ENCODE data around the gene UACA.

UACA gene

GRCh38 chr15:70714015-70714414 is 49.3 kb downstream of the UACA start:
- DNase-seq (ENCODE audit: low read depth, low spot score): no peak

DNA sequence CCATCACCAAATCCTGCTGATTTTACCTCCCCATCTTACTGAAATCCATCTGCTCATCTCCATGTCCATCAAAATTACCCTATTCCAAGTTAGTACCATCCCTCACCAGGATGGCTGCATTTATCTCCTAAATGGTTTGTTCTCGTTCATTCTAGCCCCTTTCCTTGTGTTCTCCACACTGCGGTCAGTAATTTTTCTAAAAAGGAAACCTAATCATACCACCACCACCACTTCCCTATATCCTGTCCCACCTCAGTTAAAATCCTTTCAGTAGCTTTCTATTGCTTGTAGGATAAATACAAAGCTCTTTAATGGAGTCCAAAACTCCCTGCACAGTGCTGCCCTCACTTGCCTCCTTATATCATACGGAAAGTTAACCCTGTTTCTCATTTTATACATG is 51.1 kb downstream of the UACA start:
- no peak for DNase-seq (ENCODE audit: low read depth, low spot score)

DNA sequence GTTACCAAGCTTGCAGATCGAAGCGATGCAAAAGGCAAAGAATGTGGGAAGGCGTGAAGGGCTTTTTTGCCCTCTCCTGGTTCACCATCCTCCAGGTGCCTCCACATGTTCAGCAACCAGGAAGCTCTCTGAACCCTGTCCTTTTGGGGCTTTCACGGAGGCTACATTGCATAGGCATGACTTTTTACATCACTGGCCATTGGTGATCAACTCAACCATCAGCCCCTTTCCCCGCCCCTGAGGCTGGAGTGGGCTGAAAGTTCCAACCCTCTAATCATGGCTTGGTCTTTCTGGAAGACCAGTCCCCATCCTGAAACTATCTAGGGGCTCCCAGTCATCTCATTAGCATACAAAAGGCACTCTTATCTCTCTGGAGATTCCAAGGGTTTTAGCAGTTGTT is 52.6 kb downstream of the UACA start:
- no peak for DNase-seq (ENCODE audit: low read depth, low spot score)

- DNase-seq (ENCODE audit: low read depth, low spot score): no peak
These were observed 54.5 kb downstream of the UACA start for GRCh38 chr15:70708839-70709238.

DNA sequence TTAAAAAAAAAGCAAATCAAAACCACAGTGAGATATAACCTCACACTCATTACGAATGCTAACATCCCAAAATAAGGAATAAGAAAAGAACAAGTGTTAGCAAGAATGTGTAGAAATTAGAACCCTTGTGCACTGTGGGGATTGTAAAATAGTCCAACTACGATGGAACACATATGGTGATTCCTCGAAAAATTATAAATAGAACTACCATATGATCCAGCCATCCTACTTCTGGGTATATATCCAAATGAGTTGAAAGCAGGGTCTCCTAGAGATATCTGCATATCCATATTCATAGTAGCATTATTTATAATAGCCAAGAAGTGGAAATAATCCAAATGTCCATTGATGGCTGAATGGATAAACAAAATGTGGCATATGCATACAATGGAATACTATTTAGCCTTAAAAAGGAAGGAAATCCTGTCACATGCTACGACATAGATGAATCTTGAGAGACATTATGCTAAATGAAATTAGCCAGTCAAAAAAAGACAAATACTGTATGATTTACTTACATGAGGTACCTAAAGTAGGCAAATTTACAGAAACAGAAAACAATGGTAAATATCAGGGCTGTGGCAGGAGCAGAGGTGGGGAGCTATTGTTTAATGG is 55.6 kb downstream of the UACA start:
- DNase-seq (ENCODE audit: low read depth, low spot score): no peak

GRCh38 chr15:70704731-70705130 is 58.6 kb downstream of the UACA start:
- DNase-seq (ENCODE audit: low read depth, low spot score): no peak

DNA sequence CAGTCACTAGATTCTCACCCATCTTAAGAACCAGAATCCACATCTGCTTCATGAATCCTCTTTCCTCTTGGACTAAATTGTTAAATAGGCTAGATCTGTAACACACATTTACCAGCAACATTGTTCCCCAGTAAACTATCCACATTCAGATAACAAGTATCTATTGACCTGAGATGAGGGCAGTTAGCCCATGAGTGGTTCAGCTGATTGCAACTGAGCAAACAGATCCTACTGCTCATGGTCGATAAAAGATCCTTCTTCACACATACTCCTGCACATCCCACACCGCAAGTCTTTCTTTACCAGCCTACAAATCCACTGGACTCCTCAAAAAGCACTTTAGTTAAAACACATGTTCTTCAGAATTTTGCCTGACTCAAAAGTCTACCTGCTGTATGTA is 59.2 kb downstream of the UACA start:
- DNase-seq (ENCODE audit: low read depth, low spot score): no peak

- no peak for DNase-seq (ENCODE audit: low read depth, low spot score)
These were observed 60.1 kb downstream of the UACA start for GRCh38 chr15:70703096-70703878.

GRCh38 chr15:70702584-70702983 is 60.8 kb downstream of the UACA start:
- DNase-seq (ENCODE audit: low read depth, low spot score): no peak

- DNase-seq (ENCODE audit: low read depth, low spot score): peak; percentile 54
These were observed 61.3 kb downstream of the UACA start for GRCh38 chr15:70701891-70702568.

GRCh38 chr15:70701171-70701570 is 62.2 kb downstream of the UACA start:
- no peak for DNase-seq (ENCODE audit: low read depth, low spot score)

GRCh38 chr15:70699890-70700289 is 63.5 kb downstream of the UACA start:
- no peak for DNase-seq (ENCODE audit: low read depth, low spot score)

DNA sequence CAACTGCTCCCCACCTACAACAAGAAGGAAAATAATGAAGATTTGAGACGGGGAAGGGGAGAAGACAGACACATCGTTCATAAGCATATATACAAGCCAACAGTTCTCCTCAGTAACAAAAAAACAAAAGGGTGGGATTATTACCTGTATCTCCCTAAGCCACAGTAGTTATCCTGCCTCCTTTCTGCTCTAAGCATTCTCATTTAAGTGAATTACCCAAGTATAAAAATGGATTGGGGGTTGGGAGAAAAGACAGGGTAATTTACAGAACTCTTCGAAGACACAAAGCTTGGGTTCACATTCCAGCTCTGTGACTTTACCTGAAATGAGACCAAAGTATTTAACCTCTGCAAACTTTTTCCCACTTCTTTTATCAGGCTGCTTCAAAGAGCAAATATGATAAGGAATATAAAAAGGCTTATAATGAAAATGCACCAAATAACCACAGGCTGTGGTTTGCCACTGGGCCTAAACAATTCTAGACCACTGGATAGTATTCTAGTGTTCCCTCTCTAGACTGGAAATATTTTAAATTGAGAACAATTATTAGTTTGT is 64.4 kb downstream of the UACA start:
- no peak for DNase-seq (ENCODE audit: low read depth, low spot score)

DNA sequence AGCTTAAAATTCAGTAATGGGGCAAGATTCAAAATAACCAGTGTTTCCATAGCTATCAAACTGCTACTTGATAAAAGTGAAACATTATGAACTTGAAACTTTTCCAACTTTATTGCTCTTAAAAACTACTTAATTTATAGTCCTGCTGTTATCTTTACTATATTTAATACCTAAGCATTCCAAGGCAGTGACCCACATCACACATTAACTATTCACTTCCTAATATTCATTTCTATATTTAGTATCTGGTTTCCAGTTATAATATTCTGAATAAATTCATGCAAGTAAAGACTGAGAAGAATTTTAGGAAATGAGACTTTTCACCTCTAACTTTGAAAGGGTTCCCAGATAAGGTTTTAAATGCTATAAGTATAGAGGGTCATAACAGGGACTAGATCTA is 64.9 kb downstream of the UACA start:
- no peak for DNase-seq (ENCODE audit: low read depth, low spot score)

GRCh38 chr15:70690491-70691276 is 72.7 kb downstream of the UACA start:
- no peak for DNase-seq (ENCODE audit: low read depth, low spot score)

- no peak for DNase-seq (ENCODE audit: low read depth, low spot score)
These were observed 73.3 kb downstream of the UACA start for GRCh38 chr15:70690021-70690420.

- DNase-seq (ENCODE audit: low read depth, low spot score): no peak
These were observed 75.9 kb downstream of the UACA start for GRCh38 chr15:70687482-70687881.

DNA sequence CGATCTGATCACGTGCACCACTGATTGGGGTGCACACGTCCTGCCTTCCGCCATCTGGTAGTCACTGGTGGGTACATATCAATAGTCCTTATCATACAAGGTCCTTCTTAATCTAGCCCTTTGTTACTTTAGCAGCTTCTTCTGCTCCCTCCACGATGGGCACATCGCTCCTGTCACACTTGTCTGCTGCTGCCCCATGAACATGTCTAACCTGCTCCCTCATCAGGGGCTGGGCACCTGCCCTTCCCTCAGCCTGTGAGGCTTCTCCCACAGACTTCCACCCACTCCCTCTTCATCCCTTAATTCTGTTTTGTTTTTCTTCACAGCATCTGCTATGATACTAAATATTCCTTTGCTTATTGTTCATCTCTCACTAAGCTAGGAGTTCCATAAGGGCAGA is 82.5 kb downstream of the UACA start:
- DNase-seq (ENCODE audit: low read depth, low spot score): no peak

DNA sequence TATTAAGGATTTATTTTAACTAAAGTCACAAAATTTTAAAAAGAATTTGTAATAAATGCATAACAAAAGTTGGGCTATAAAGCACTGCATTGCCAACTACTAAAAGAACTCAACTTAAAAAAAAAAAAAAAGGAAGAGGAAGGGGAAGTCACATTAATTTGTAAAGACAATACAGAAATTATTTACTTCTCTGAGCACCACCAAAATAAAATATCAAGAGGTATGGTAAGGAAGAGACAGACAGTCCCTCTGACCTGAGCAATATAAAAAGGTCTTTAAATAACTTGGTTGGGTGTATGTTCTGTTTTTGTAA is 83.5 kb downstream of the UACA start:
- DNase-seq (ENCODE audit: low read depth, low spot score): no peak

GRCh38 chr15:70672081-70672480 is 91.3 kb downstream of the UACA start:
- no peak for DNase-seq (ENCODE audit: low read depth, low spot score)

- DNase-seq (ENCODE audit: low read depth, low spot score): no peak
These were observed 92.7 kb downstream of the UACA start for GRCh38 chr15:70670680-70671079.

Measured in brain pericyte (primary cell).